Dermis microvascular lymphatic vessel endothelial cell (primary cell): ENCODE data around the gene VAV1. TPM values are rescaled to one million over a fixed set of nuclear protein-coding genes. Genes with fewer than 3 reads are reported as not detected.
"Not testable (repeated sequence)": the region's sequence is repeated elsewhere in the genome, so short reads cannot be mapped to it uniquely, and the experiment has no call there.

Experiments
- DNase-seq, 2 donors: peaks; one replicate each; pipeline versions ENCODE4 v3.0.0 to v3.0.0-alpha.2; 2010; ENCODE audit warnings: low read depth in 2 of 2
- total RNA-seq: library from RNA; depleted of rRNA; stranded (reverse); fragments of >200 nt; gene quantifications from 2 replicates; pipeline ENCODE4 v1.2.1, GENCODE V29; 2014

The VAV1 gene
- total RNA-seq, 1 donor from 2014 or later: under 0.01 TPM

DNA sequence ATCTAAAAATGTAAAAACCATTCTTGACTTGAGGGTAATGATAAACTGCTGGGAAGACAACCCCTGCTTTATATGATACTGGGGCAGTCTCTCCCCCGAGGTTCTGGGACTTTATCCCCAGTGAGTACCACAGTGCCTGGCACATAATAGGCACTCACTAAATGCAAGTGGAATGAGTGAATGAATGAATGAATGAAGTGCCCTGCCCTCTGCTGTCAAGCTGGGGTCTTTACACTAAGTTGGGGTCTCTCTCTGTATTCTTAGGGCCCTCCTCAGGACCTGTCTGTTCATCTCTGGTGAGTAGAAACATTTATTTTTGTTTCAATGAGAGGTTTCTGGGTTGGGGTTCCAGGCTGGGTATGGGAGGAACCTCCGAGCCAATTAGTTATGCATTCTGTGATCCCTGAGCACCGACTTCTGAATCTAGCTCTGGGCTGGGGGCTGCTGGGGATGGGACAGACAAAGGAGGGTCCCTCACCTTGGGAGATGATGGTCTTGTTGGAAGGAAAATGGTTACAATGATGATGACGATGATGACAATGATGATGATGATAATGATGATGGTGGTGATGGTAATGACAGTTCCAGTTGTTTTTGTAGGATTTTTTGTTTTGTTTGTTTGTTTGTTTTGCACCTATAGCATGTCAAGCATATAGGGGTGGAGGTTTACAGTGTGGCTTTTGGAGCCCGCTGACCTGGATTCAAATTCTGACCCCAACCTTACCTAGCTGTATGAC, 70.5 kb downstream of the VAV1 start:
- DNase-seq: no peak

DNA sequence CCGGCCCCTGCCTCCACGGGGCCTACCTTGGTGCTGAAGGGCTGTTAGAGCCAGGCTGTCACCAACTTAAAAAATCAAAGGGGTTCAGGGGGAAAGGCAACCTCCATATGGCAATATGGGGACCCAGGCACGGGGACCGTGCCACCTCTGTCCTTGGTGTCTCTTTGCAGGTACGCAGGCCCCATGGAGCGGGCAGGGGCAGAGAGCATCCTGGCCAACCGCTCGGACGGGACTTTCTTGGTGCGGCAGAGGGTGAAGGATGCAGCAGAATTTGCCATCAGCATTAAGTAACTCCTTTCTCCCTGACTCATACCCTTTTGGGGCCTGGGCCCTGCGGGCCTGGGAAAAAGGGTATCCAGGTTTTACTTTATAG, 75.3 kb downstream of the VAV1 start:
- no peak for DNase-seq

DNA sequence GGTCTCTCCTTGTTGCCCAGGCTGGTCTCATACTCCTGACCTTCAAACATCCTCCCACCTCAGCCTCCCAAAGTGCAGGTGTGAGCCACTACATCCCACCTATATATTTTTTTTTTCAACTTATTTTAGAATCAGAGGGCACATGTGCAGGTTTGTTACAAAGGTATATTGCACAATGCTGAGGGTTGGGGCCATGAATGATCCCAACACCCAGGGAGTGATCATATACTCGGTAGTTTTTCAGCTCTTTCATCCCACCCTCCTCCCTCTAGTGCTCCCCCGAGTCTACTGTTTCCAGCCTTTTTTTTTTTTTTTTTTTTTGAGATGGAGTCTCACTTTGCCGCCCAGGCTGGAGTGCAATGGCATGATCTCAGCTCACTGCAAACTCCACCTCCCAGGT, 76.5 kb downstream of the VAV1 start:
- DNase-seq: no peak

DNA sequence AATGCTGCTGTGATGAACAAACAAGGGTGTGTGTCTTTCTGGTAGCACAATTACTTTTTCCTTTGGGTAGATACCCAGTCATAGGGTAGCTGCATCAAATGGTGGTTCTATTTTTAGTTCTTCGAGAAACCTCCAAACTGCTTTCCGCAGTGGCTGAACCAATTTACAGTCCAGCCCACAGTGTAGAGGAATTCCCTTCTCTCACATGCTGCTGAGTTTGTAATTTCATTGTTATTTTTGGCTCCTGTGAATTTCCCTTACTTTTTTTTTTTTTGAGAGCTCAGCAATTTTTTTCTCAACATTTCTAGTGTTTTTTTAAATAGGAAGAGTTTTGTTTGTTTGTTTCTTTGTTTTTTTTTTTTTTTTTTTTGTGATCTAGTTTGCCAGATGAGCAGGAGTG, 77.4 kb downstream of the VAV1 start:
- peak; percentile 66 to 69 for DNase-seq

DNA sequence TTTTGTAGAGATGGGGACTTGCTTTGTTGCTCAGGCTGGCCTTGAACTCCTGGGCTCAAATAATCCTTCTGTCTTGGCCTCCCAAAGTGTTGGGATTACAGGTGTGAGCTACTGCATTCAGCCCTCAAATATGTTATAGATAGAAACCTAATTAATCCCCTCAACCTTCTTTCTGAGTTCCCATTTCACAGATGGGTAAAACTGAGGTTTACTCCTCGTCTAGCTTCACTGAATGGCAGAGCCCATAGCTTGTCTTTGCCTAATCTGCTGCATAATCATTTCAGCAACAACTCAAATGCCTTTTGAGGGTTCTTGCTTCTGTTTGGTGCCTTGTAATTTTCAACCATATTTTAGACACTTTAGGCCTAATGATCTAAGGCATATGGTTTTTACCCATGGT, 78.9 kb downstream of the VAV1 start:
- no peak for DNase-seq

DNA sequence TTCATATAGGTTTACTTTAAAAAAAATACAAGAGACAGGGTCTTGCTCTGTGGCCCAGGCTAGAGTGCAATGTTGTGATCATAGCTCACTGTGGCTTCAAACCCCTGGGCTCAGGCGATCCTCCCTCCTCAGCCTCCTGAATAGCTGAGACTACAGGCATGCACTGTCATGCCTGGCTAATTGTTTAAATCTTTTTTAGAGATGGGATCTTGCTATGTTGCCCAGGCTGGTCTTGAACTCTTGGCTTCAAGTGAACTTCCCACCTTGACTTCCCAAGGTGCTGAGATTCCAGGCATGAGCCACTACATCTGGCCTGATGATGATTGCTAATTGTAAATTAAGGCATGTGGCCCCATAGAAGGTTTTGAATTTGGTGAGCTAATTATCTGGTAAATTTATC, 79.5 kb downstream of the VAV1 start:
- DNase-seq: no peak

DNA sequence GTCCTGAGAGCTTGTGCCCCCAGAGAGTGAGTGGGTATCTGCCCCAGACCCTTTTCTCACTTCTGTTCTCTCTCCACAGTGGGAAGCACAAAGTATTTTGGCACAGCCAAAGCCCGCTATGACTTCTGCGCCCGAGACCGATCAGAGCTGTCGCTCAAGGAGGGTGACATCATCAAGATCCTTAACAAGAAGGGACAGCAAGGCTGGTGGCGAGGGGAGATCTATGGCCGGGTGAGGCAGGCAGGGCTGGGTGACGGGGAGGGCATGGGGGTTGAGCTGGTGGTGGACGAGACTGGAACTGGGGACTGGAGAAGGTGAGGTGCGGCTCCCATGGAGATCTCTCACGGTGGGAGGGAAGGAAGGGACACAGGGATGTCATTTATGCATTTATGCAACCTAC, 81.4 kb downstream of the VAV1 start:
- no peak for DNase-seq

DNA sequence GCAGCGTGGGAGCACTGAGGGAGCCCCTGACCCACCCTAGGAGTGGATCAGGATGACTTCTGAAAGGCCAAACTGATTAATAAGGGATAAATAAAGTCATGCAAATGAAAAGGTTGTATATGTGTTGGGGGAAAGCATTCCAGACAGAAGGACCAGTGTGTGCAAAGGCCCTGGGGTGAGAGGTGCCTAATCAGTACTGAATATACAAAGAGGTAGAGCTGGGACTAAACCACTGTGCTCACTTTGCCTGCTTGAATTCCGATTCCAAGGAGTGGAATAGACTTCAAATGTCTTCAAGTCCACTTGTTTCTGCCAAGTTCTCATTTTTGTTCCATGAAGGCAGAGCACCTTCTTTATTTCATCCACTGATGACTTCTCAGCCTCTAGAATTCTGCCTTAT, 82.2 kb downstream of the VAV1 start:
- DNase-seq: no peak

DNA sequence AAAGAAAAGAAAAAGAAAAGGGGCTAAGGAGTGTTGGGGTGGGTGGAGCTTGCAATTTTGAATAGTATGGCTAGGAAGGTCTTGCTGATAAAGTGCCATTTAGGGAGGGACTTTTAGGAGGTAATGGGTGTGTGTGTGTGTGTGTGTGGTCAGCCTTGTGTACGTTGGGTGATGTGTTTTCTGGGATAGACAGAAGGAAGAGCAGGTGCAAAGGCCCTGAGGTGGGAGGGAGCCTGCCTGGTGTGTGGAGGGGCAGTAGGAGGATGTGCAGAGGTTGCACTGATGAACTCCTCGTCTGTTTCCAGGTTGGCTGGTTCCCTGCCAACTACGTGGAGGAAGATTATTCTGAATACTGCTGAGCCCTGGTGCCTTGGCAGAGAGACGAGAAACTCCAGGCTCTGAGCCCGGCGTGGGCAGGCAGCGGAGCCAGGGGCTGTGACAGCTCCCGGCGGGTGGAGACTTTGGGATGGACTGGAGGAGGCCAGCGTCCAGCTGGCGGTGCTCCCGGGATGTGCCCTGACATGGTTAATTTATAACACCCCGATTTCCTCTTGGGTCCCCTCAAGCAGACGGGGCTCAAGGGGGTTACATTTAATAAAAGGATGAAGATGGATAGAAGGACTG, 84.4 kb downstream of the VAV1 start:
- no peak for DNase-seq

DNA sequence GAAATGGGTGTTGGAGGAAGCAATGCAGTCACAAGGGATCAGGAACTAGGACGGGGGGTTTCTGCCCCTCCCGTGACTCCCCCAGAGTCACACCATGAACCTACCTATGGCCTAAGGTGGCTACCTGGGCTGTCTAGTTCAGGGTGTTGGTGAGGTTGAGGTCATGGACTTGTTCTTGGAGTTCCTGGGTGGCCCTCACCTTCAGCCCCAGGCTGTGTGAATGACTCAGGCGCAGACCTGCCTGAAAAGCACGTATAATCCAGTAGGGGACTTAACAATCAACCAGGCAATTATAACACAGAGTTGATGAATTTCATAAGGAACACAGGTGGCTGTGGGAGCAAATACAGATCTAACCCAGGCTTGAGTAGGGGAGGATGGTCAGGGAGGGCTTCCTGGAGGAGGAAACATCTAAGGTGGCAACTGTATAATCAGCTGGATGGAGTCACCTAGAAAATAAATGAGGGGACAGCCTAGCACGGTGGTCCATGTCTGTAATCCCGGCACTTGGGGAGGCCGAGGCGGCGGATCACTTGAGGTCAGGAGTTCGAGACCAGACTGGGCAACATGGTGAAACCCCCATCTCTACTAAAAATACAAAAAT, 89.3 kb downstream of the VAV1 start:
- DNase-seq: no peak

DNA sequence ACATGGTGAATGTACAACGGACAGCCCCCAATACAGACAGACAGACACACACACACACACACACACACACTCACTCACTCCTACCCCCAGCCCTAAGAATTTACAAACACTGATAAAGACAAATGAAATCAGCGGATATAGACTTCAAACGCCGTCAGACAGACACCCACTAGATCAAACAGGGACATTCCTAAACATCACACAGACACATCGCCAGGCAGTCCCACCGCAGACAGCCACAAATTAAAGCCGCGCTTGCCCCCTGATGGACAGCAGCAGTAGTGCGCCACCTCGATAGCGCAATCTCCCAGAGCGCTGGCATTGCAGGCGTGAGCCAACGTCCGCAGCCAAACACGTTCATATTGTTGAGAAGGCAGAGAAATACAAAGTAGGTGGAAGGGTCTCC, 90.2 kb downstream of the VAV1 start:
- peak; percentile 77 to 87 for DNase-seq

DNA sequence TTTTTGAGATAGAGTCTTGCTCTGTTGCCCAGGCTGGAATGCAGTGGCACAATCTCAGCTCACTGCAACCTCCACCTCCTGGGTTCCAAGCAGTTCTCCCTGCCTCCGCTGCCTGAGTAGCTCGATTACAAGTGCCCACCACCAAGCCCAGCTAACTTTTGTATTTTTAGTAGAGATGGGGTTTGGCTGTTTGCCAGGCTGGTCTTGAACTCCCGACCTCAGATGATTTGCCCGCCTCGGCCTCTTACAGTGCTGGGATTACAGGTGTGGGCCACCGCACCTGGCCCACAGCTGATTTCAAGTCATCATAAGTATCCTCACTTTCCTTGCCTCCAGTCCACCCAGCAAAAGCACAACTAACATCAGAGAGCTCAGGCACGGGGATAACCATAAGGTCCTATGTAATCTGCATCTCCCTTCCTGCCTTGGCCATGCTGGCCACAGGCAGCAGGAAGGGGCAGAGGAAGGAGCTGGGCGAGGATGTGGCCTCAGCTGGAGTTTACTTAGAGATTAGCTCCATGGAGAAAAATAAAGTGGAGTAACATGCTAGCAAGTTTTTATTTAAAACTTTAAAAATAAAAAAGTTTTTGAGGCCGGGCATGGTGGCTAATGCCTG, 91.9 kb downstream of the VAV1 start:
- no peak for DNase-seq

DNA sequence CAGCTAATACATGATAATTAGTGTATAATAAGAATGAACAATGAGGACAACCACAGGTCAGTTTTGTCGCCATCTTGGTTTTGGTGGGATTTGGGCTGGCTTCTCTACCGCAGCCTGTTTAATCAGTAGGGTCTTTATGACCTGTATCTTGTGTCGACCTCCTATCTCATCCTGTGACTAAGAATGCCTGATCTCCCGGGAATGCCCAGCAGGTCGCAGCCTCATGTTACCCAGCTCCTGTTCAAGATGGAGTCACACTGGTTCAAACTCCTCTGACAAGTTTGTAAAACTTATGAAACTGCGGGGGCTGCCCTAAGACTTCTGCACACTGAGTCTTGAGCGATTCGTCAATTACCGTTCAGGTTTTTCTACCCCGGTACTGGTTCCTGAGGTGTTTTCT, 93.3 kb downstream of the VAV1 start:
- no peak for DNase-seq

DNA sequence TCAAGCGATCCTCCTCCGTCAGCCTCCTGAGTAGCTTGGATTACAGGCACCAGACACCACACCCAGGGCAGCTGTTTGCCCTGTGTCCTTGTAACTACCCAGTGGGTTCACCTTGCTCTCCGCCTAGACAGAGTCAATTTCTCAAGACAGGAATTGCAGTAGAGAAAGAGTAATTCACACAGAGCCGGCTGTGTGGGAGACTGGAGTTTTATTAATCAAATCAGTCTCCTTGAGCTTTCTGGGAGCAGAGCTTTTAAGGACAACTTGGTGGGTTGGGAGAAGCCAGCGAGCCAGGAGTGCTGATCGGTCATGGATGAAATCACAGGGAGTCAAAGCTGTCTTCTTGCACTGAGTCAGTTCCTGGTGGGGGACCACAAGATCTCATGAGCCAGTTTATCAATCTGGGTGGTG, 94.2 kb downstream of the VAV1 start:
- no peak for DNase-seq

DNA sequence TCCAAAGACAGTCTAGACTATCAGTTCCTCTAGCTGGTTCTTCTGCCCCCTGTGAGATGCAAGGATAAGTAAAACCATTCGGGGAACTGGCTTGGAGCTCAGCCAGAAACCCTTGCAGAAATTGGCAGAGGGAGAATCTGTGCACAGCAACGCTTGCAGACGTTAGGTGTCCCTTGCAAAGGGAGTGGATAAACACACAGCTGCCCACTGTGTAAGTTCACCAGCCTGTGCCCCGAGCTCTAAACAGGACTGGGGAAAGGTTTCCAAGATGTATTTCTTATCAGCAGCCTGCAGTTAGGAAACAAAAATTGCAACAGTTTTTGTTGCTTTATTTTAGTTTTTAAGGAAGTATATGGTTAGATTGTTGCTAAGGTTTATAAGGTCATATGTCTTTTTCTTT, 95.8 kb downstream of the VAV1 start:
- no peak for DNase-seq

DNA sequence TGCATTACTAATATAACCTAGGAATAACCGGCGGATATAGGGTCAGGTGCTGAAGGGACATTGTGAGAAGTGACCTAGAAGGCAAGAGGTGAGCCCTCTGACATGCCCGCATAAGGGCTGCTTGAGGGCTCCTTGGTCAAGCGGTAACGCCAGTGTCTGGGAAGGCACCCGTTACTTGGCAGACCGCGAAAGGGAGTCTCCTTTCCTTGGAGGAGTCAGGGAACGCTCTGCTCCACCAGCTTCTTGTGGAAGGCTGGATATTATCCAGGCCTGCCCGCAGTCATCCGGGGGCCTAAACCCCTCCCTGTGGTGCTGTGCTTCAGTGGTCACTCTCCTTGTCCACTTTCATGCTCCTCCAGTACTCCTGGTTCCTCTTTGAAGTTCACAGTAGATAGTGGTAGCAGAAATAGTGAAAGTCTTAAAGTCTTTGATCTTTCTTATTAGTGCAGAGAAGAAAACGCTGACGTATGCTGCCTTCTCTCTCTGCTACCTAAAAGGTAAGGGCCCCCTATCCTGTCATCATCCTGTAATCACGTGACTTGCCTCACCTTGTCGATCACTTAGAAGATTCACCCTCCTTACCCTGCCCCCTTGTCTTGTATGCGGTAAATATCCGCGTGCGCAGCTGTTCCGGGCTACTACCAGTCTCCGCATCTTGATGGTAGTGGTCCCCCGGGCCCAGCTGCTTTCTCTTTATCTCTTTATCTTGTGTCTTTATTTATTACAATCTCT, 96.8 kb downstream of the VAV1 start:
- DNase-seq: not testable (repeated sequence)

DNA sequence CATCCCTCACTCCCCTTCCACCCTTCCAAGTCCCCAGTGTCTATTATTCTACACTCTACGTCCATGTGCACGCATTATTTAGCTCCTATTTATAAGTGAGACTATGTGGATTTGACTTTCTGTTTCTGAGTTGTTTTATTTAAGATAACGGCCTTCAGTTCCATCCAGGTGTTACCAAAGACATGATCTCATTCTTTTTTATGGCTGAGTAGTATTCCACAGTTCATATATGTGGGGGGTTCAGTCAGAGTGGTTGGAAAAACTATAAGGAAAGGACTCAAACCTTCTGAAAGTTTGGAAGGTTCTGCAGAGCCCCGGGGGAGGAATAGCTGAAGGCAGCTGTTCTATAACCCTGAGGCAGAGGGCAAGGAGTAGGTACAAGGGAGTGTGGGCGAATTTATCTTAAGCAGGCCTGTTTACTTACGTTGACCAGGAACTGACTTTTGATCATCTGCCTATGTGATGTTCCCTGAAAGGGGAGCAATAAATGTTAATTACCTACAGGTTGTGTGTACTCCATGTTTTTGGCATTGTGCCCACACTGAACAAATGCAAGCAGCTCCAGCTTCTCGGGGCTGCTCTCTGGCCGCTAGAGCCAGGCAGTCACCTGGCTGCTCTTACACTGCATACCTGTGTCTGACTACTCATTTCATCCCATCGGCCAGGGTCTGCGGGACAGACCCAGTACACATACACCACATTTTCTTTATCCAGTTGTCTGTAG, 101.4 kb downstream of the VAV1 start:
- DNase-seq: no peak

DNA sequence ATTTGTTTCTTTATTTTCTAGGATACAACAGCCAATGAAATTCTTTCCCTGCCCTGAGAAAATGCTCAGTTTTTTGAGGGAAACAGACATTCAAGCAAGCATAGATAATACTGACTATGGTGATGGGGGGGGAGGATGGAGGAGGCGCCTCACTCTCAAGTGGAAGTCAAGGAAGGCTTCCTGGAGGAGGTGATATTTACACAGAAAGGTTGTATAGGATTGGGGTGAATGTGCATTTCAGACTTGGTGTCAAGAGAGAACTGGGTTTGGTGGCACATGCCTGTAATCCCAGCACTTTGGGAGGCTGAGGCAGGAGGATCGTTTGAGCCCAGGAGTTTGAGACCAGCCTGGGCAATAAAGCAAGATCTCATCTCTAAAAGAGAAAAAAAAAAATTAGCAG, 102.7 kb downstream of the VAV1 start:
- no peak for DNase-seq

DNA sequence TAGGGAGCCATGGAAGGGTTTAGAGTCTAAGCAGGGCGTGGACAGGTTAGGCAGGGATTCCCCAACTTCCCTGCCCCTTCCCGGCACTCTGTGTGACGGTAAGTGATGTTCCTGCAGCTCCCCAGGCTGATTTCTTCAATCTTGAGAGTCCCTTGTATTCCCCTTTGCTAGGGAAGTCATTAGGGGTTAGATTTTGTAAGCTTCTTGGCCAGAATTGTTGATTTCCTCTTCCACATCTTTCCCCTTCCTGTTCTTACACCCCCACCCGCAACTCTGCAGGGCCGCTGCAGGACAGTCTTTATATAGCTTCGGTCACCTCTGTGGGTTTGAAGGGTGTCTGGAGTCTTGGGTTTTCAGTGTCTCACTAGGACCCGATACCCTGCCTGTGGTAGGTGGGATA, 104.2 kb downstream of the VAV1 start:
- DNase-seq: no peak

DNA sequence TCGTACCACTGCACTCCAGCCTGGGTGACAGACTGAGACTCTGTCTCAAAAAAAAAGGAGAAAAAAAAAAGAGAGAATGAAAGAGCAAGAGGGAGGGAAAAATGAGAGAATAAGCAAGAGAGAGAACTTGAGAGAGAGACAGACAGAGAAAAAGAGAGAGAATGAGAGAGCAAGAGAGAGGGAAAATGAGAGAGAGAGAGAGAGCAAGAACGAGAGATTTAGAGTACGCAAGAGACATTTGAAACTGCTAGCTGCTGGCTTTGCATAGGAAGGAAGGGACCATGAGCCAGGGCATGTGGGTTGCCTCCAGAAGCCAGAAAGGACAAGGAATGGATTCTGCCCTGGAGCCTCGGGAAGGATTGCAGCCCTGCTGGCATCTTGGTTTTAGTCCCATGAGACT, 105.3 kb downstream of the VAV1 start:
- DNase-seq: no peak

DNA sequence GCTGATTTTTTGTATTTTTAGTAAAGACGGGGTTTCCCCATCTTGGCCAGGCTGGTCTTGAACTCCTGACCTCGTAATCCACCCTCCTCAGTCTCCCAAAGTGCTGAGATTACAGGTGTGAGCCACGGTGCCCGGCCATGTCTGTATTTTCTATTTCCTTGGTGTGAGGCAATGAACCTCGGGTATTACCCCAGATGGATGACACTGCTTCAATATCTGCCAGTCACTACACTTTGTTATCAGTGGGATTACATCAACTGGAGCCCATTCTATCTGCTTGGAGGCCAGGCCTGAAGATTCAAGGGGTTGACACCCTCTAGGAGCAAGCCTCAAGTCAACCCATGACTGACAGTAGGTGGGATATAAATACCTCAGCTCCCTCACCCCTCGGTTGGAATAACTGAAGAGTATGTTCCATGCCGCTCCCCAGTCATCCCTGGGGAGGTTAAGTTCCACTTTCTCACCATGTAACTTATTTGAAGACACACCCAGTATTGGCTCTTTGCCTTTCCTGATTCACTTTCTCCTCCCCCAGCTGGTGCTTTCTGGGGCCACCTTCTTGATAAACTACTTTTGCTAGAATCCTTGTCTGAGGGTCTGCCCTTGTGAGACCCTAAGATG, 113.9 kb downstream of the VAV1 start:
- DNase-seq: no peak
